IPS DF 4.7 (cell line): ENCODE data around the gene GALNTL6.
A peak's percentile ranks its signal among the peaks of the same experiment; 100 is the strongest.

Experiments used
- DNase-seq: peaks from one replicate; pipeline ENCODE4 v3.0.0-alpha.2; 2013; ENCODE audit warnings: low spot score; ENCODE audit errors: extremely low read depth

Gene GALNTL6

GRCh38 chr4:171812665-171813525 lies at the start of gene GALNTL6:
Gene GALNTL6, plus strand, starts transcription at chr4:171813404.
- no peak for DNase-seq

GRCh38 chr4:171765514-171765913 lies 47.7 kb upstream of the GALNTL6 start:
- no peak for DNase-seq

- no peak for DNase-seq
Measured at GRCh38 chr4:171774642-171775190, 38.5 kb upstream of the GALNTL6 start.

- DNase-seq = no peak
Measured at GRCh38 chr4:171779301-171779700, 33.9 kb upstream of the GALNTL6 start.

- DNase-seq = no peak
Measured at GRCh38 chr4:171785388-171785787, 27.8 kb upstream of the GALNTL6 start.

GRCh38 chr4:171793723-171794122 lies 19.5 kb upstream of the GALNTL6 start:
- no peak for DNase-seq

- no peak for DNase-seq
Measured at GRCh38 chr4:171794528-171794927, 18.7 kb upstream of the GALNTL6 start.

GRCh38 chr4:171809854-171810253 lies 3.4 kb upstream of the GALNTL6 start:
- no peak for DNase-seq

GRCh38 chr4:171812333-171812664 lies 905 bp upstream of the GALNTL6 start:
- no peak for DNase-seq

- DNase-seq = no peak
Measured at GRCh38 chr4:171813526-171814250, 484 bp downstream of the GALNTL6 start.

GRCh38 chr4:171814545-171814944 lies 1.3 kb downstream of the GALNTL6 start:
- no peak for DNase-seq

- DNase-seq = no peak
Measured at GRCh38 chr4:171817026-171817425, 3.8 kb downstream of the GALNTL6 start.

GRCh38 chr4:171834640-171835039 lies 21.4 kb downstream of the GALNTL6 start:
- no peak for DNase-seq

- no peak for DNase-seq
Measured at GRCh38 chr4:171843456-171843855, 30.3 kb downstream of the GALNTL6 start.

GRCh38 chr4:171846232-171846631 lies 33.0 kb downstream of the GALNTL6 start:
- DNase-seq = peak; percentile 38

GRCh38 chr4:171846893-171847292 lies 33.7 kb downstream of the GALNTL6 start:
- no peak for DNase-seq

GRCh38 chr4:171847751-171848150 lies 34.5 kb downstream of the GALNTL6 start:
- DNase-seq = no peak

GRCh38 chr4:171849686-171850222 lies 36.5 kb downstream of the GALNTL6 start:
- DNase-seq = no peak

GRCh38 chr4:171851295-171851694 lies 38.1 kb downstream of the GALNTL6 start:
- no peak for DNase-seq

- DNase-seq = no peak
Measured at GRCh38 chr4:171857302-171858012, 44.3 kb downstream of the GALNTL6 start.

- DNase-seq = peak; percentile 11
Measured at GRCh38 chr4:171875291-171875690, 62.1 kb downstream of the GALNTL6 start.
